Liver (tissue), 9 donors: Measurements from ENCODE around the gene POLR3A. TPM values are rescaled to one million over a fixed set of nuclear protein-coding genes. Genes with fewer than 3 reads are reported as not detected.

Source experiments
- DNase-seq: peaks from one replicate; pipeline ENCODE4 v3.0.0-alpha.2; 2017; ENCODE audit warnings: low spot score
- H3K27ac ChIP-seq, 2 donors: one replicate each; pipeline ENCODE4 v1.7.0; 2013; ENCODE audit warnings: inconsistent platforms in 2 of 2, low read length in 2 of 2, control low read depth in 1 of 2, low read depth in 1 of 2, mild to moderate bottlenecking in 1 of 2
- H3K27me3 ChIP-seq, 4 donors: one replicate each; pipeline versions ENCODE4 v1.6.1 to v1.7.0; 2013; ENCODE audit warnings: low read length in 3 of 4, inconsistent platforms in 1 of 4, mild to moderate bottlenecking in 1 of 4, moderate library complexity in 1 of 4; ENCODE audit not compliant: control insufficient read depth in 4 of 4, insufficient read depth in 4 of 4
- H3K36me3 ChIP-seq, 4 donors: one replicate each; pipeline versions ENCODE4 v1.6.1 to v1.7.0; 2013; ENCODE audit warnings: low read length in 3 of 4, mild to moderate bottlenecking in 3 of 4, low read depth in 1 of 4, moderate library complexity in 1 of 4; ENCODE audit not compliant: control insufficient read depth in 4 of 4, insufficient read depth in 3 of 4
- H3K4me1 ChIP-seq, 4 donors: one replicate each; pipeline versions ENCODE4 v1.6.1 to v1.7.0; 2013; ENCODE audit warnings: low read length in 3 of 4, mild to moderate bottlenecking in 3 of 4, moderate library complexity in 1 of 4; ENCODE audit not compliant: control insufficient read depth in 4 of 4, insufficient read depth in 4 of 4
- H3K4me3 ChIP-seq, 3 donors: one replicate each; pipeline versions ENCODE4 v1.6.1 to v1.7.0; 2013; ENCODE audit warnings: low read length in 3 of 3, control low read depth in 1 of 3, low read depth in 1 of 3, mild to moderate bottlenecking in 1 of 3
- H3K9ac ChIP-seq, 2 donors: one replicate each; pipeline ENCODE4 v1.7.0; 2013; ENCODE audit warnings: low read length in 2 of 2, mild to moderate bottlenecking in 2 of 2, moderate library complexity in 2 of 2, control low read depth in 1 of 2, low read depth in 1 of 2
- H3K9me3 ChIP-seq, 4 donors: one replicate each; pipeline versions ENCODE4 v1.6.1 to v1.7.0; 2013; ENCODE audit warnings: low read length in 3 of 4; ENCODE audit not compliant: control insufficient read depth in 4 of 4
- EGR1 ChIP-seq, 2 donors: IDR thresholded peaks; 2 replicates each; pipeline ENCODE4 v1.6.1; 2016 to 2018; ENCODE audit warnings: antibody characterized with exemption in 2 of 2, low read depth in 2 of 2
- GABPA ChIP-seq, 2 donors: IDR thresholded peaks in 1 of 2; conservative IDR thresholded peaks in 1 of 2; 2 replicates each; pipeline ENCODE4 v1.6.1; 2016; ENCODE audit warnings: antibody characterized with exemption in 2 of 2, mild to moderate bottlenecking in 1 of 2, moderate library complexity in 1 of 2
- HNF4A ChIP-seq, 2 donors: conservative IDR thresholded peaks; 2 replicates each; pipeline ENCODE4 v1.6.1; 2016; ENCODE audit warnings: antibody characterized with exemption in 2 of 2, mild to moderate bottlenecking in 2 of 2
- HNF4G ChIP-seq: IDR thresholded peaks from 2 replicates; pipeline ENCODE4 v1.6.1; 2016; ENCODE audit warnings: antibody characterized with exemption
- JUND ChIP-seq, 2 donors: IDR thresholded peaks; 2 replicates each; pipeline ENCODE4 v1.6.1; 2016; ENCODE audit warnings: antibody characterized with exemption in 2 of 2
- MAX ChIP-seq: IDR thresholded peaks from 2 replicates; pipeline ENCODE4 v1.6.1; 2016; ENCODE audit warnings: antibody characterized with exemption
- RAD21 ChIP-seq, 2 donors: IDR thresholded peaks; 2 replicates each; pipeline ENCODE4 v1.6.1; 2016; ENCODE audit warnings: antibody characterized with exemption in 2 of 2, mild to moderate bottlenecking in 2 of 2
- REST ChIP-seq: IDR thresholded peaks from 2 replicates; pipeline ENCODE4 v1.6.1; 2016; ENCODE audit warnings: antibody characterized with exemption, mild to moderate bottlenecking
- SP1 ChIP-seq: IDR thresholded peaks from 2 replicates; pipeline ENCODE4 v1.6.1; 2018; ENCODE audit warnings: antibody characterized with exemption, mild to moderate bottlenecking
- ZBTB33 ChIP-seq: IDR thresholded peaks from 2 replicates; pipeline ENCODE4 v1.6.1; 2016; ENCODE audit warnings: antibody characterized with exemption
- WGBS: extraction: QIAGEN DNeasy Blood & Tissue Kit; methylation state at CpG from one replicate; pipeline ENCODE4 v1.1.7; 2013; 5-methylcytosine and 5-hydroxymethylcytosine counted together
- polyA plus RNA-seq, 2 donors: library from polyadenylated mRNA; stranded (reverse) in 1 of 2; unstranded in 1 of 2; fragments of 200-250 nt in 1 of 2; fragments of >200 nt in 1 of 2; fragmentation: Nextera tagmentation in 1 of 2; extraction: Ambion mirVana in 1 of 2; gene quantifications; one replicate each; pipeline versions ENCODE4 v1.2.1 to v1.2.3, GENCODE V29; 2013 to 2015
- total RNA-seq, 2 donors: library from RNA; depleted of rRNA; stranded (reverse); fragments of >200 nt; gene quantifications; one replicate each; pipeline ENCODE4 v1.2.3, GENCODE V29; 2014
- donor health status: healthy.
- donor health status: healthy.
- donor health status: healthy.
- donor health status: healthy.
- donor health status: healthy.

Gene POLR3A
- total and polyA plus RNA-seq, 4 donors = 3.2 to 9.6 (median 5.5) TPM

- no peak overlapping the region for H3K9ac ChIP-seq
- no peaks in the 10 kb centered on the region for H3K4me1 ChIP-seq
- no peaks in the 10 kb centered on the region for H3K27me3 ChIP-seq
- no peaks in the 10 kb centered on the region for H3K9me3 ChIP-seq
- WGBS = 91% methylated on average over 3 of the region's 3 CpGs
- H3K4me3 ChIP-seq = no peak overlapping the region
- H3K27ac ChIP-seq = no peak overlapping the region
- no peak for DNase-seq
- no peak for TF ChIP-seq HNF4A (conservative IDR thresholded peaks at IDR 0.05)
- no peak for TF ChIP-seq REST
- no peak for TF ChIP-seq MAX
- no peak for TF ChIP-seq ZBTB33
- H3K36me3 ChIP-seq = no peaks in the 10 kb centered on the region
Measured at GRCh38 chr10:77936697-77937567, 92.4 kb downstream of the POLR3A start.

GRCh38 chr10:77932016-77932715 lies 97.1 kb downstream of the POLR3A start:
- H3K27me3 ChIP-seq = no peaks in the 10 kb centered on the region
- no peaks in the 10 kb centered on the region for H3K36me3 ChIP-seq
- no peak overlapping the region for H3K9ac ChIP-seq
- H3K9me3 ChIP-seq = no peaks in the 10 kb centered on the region
- peaks cover 0 to 5% (median 2%) of the 10 kb centered on the region in 4 donors for H3K4me1 ChIP-seq
- 87% methylated on average over 8 of the region's 8 CpGs for WGBS
- H3K4me3 ChIP-seq = no peak overlapping the region
- TF ChIP-seq EGR1 (IDR thresholded peaks at IDR 0.05; ENCODE audit: low read depth in 2 of 2) (no peak), REST (no peak), MAX (no peak), ZBTB33 (no peak), RAD21 (IDR thresholded peaks at IDR 0.05) (no peak), GABPA (IDR thresholded peaks at IDR 0.05 in 1 of 2, conservative IDR thresholded peaks at IDR 0.05 in 1 of 2) (no peak), JUND (IDR thresholded peaks at IDR 0.05) (no peak), SP1 (no peak), HNF4G (no peak)
- DNase-seq = no peak
- no peak overlapping the region for H3K27ac ChIP-seq
